Fibroblast of the aortic adventitia (primary cell): ENCODE results near the gene RAB23. TPM values are rescaled to one million over a fixed set of nuclear protein-coding genes. Genes with fewer than 3 reads are reported as not detected.
"Not testable (repeated sequence)": the region's sequence is repeated elsewhere in the genome, so short reads cannot be mapped to it uniquely, and the experiment has no call there.

ENCODE experiments used
- DNase-seq: peaks from one replicate; pipeline ENCODE4 v3.0.0-alpha.2; 2010; ENCODE audit warnings: low read depth
- H3K4me3 ChIP-seq: 2 replicates; pipeline ENCODE4 v1.5.1; 2011; ENCODE audit warnings: low read depth, mild to moderate bottlenecking, control low read depth, low read length, moderate library complexity
- total RNA-seq: library from RNA; depleted of rRNA; stranded (reverse); fragments of >200 nt; gene quantifications from 2 replicates; pipeline ENCODE4 v1.2.3, GENCODE V29; 2012; ENCODE audit warnings: low replicate concordance
- TF ChIP-seq, protein P1 (sequence below): IDR thresholded peaks from 2 replicates; pipeline ENCODE4 v1.5.1; 2011; ENCODE audit warnings: mild to moderate bottlenecking, low read length, control low read depth, inconsistent platforms; ENCODE audit not compliant: insufficient read depth

RAB23 gene
- total RNA-seq, 1 donor, result 59.7 TPM

DNA sequence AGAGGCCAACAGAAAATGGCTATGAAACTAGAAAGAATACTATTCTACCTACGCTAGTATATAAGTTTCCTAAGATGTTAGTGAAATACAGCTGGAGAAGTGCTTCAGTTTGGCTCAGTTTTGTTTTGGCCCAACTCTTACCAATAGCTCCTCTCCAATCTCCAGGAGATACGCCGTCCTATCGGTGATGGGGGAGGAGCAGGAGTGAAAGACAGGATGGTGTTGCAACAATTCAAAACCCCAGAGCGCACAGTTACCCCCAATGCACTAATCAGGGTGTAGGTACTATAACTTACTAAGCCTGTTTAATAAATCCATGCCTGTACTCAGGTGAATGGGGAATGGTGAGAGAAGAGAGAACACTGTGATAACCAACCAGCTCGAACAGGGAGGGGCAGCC lies 24.2 kb upstream of the RAB23 start:
- no peak overlapping the region for H3K4me3 ChIP-seq
- TF ChIP-seq, protein P1, sequence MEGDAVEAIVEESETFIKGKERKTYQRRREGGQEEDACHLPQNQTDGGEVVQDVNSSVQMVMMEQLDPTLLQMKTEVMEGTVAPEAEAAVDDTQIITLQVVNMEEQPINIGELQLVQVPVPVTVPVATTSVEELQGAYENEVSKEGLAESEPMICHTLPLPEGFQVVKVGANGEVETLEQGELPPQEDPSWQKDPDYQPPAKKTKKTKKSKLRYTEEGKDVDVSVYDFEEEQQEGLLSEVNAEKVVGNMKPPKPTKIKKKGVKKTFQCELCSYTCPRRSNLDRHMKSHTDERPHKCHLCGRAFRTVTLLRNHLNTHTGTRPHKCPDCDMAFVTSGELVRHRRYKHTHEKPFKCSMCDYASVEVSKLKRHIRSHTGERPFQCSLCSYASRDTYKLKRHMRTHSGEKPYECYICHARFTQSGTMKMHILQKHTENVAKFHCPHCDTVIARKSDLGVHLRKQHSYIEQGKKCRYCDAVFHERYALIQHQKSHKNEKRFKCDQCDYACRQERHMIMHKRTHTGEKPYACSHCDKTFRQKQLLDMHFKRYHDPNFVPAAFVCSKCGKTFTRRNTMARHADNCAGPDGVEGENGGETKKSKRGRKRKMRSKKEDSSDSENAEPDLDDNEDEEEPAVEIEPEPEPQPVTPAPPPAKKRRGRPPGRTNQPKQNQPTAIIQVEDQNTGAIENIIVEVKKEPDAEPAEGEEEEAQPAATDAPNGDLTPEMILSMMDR, result no peak
- no peak for DNase-seq

DNA sequence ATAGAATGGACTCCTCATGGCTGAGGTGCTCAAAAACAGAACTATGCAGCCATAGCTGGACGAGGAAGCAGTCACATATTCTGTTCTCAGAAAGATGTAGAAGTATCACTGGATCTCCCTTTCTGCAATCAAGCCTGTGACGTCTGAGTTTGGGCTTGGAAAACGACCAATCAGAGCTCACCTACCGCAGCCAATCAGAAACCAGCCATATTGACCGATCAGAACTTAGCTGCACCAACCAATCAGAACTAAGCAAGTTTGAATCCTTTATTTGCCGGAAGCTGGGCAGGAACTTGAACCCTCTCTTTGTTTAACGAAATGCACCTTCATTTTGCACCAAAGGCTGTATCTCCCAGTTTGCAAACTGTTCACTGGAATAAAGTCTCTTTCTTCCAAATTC lies 21.8 kb upstream of the RAB23 start:
- TF ChIP-seq, protein P1, result no peak
- no peak overlapping the region for H3K4me3 ChIP-seq
- DNase-seq, result no peak

DNA sequence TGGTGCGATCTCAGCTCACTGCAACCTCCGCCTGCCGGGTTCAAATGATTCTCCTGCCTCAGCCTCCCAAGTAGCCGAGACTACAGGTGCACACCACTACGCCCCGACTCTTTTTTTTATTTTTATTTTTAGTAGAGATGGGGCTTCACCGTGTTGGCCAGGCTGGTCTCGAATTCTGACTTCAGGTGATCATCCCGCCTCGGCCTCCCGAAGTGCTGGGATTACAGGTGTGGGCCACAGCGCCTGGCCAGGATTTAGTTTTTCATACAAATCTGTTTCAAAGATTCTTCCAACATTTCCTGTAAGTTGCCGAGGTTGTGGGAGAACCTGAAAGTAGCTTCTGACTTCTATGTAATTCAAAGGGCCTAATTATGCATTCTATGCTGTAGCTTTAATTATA lies 21.4 kb upstream of the RAB23 start:
- not testable (repeated sequence) for DNase-seq, H3K4me3 ChIP-seq

DNA sequence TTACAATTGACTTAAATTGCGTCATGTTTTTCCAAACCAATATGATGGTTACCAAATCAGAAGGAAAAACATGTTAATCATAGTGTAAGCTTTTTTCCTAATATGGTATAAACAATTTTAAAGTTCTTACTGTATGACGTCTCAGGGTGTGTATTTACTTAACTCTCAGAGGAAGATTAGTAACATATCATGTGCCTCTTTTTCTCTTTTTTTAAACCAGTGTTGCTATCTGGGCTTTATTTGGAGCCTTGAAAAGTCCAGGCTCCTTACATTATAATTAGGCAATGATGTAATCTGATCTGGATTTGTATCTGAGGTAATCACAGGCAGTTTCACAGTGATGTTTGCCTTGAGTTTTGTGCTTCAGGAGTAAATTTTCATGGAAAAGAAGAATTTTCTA lies 20.4 kb upstream of the RAB23 start:
- TF ChIP-seq, protein P1, result no peak
- no peak overlapping the region for H3K4me3 ChIP-seq
- peak; percentile 95 for DNase-seq

DNA sequence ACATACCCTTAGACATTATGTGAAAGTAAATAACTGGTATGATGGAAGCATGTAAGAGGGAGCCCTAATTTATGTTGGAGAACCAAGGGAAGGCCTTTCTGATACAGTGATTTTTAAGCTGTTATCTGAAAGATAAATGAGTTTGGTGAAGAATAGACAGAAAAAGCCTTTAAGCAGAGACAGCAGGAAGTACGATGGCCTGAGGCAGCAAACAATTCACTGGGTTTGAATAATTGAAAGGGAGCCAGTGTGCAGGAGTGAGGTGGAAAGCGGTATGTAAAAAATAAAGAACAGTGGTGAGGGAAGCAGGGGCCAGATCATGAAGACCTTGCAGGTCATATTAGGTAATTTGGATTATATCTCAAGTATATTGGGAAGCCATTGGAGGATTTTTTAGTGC lies 4.1 kb upstream of the RAB23 start:
- TF ChIP-seq, protein P1, result no peak
- no peak for DNase-seq
- H3K4me3 ChIP-seq, result no peak overlapping the region

DNA sequence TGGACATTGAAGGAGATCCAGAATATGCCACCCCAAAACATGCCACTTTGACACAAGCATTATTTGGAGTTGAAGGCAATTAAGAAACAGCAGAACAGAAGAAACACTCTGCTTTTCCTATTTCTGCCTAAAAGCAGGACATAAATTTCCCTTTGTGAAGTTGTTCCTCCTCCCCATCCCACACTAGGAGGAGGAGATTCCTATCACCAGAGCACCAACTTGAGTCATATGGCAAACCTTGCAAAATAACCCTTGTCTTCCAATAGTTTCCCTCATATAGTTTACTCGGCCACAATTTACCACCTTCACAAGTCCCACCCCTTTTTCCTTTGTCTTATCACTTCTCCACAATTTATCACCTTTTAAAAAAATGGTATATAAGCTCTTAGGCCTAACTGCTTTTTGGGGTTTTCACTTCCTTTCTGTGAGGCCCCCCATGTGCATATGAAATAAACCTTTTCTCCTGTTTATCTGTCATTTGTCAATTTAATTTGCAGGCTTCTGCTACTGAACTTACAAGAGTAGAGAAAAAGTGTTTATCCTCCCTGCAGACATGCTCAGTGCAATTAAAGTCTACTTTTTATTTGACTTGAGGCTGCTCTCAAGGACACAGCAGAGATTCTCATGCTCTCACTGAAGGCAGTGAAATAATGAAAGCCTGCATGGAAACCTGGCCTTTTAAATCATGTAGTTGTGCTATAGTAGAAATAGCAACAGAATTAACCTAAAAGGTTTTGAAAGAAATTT lies 2.8 kb upstream of the RAB23 start:
- peak; percentile 70 for DNase-seq
- TF ChIP-seq, protein P1, result no peak

DNA sequence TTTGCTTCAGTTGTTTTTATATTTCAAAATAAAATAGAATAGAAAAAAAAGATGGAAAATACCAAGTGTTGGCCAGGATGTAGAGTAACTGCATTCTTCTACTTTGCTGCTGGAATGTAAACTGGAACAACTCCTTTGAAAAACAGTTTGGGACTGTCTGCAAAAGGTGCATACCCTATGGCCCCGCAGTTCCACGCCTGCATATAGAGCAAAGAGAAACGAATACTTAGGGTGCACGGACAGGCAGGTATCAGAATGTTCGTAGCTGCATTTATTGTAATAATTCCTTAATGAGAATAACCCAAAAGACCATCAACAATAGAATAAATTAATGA lies 603 bp upstream of the RAB23 start:
- no peak for DNase-seq
- H3K4me3 ChIP-seq, result peak overlapping the region; percentile 87
- TF ChIP-seq, protein P1, result no peak

More for the DNA sequence above, 2.8 kb upstream of the RAB23 start:
- H3K4me3 ChIP-seq, result no peak overlapping the region
